CD14-positive monocyte (primary cell): ENCODE results near the gene CDH4. TPM values are rescaled to one million over a fixed set of nuclear protein-coding genes. Genes with fewer than 3 reads are reported as not detected.

Experiments used
- DNase-seq, 3 donors: peaks; one replicate each; pipeline ENCODE4 v3.0.0-alpha.2; 2011 to 2022
- H2AFZ ChIP-seq: 2 replicates; pipeline ENCODE4 v1.6.0; 2012; ENCODE audit warnings: mild to moderate bottlenecking, low read depth, low read length, inconsistent platforms; ENCODE audit not compliant: insufficient read depth, poor library complexity, severe bottlenecking
- H3K27ac ChIP-seq, 2 donors: 1 replicate in 1 of 2; 2 replicates in 1 of 2; pipeline ENCODE4 v1.5.1; 2012 to 2013; ENCODE audit warnings: low read length in 2 of 2, control low read depth in 1 of 2, inconsistent platforms in 1 of 2, low read depth in 1 of 2, mild to moderate bottlenecking in 1 of 2
- H3K27me3 ChIP-seq, 2 donors: one replicate each; pipeline versions ENCODE4 v1.6.0 to v1.6.1; 2011 to 2013; ENCODE audit warnings: low read length in 2 of 2; ENCODE audit not compliant: control insufficient read depth in 2 of 2, insufficient read depth in 2 of 2
- H3K36me3 ChIP-seq, 2 donors: replicated peaks in 1 of 2; 1 replicate in 1 of 2; 2 replicates in 1 of 2; pipeline versions ENCODE4 v1.5.1 to v1.6.1; 2012 to 2013; ENCODE audit warnings: low read length in 2 of 2, control low read depth in 1 of 2, inconsistent platforms in 1 of 2, mild to moderate bottlenecking in 1 of 2; ENCODE audit not compliant: insufficient read depth in 2 of 2, control insufficient read depth in 1 of 2
- H3K4me1 ChIP-seq, 2 donors: 1 replicate in 1 of 2; 2 replicates in 1 of 2; pipeline versions ENCODE4 v1.5.1 to v1.6.1; 2012 to 2013; ENCODE audit warnings: low read length in 2 of 2, control low read depth in 1 of 2, inconsistent platforms in 1 of 2, mild to moderate bottlenecking in 1 of 2, moderate library complexity in 1 of 2; ENCODE audit not compliant: insufficient read depth in 2 of 2, control insufficient read depth in 1 of 2
- H3K4me2 ChIP-seq: replicated peaks from 2 replicates; pipeline ENCODE3; 2012; ENCODE audit warnings: low read length, moderate library complexity, mild to moderate bottlenecking; ENCODE audit not compliant: poor library complexity, severe bottlenecking; ENCODE audit errors: extremely low read depth
- H3K4me3 ChIP-seq, 3 experiments: fragments of 200-600 bp in 1 of 3; sonication (generic) in 1 of 3; replicated peaks in 1 of 3; 1 replicate in 2 of 3; 2 replicates in 1 of 3; pipeline ENCODE4 v1.5.1; 2011 to 2013; ENCODE audit warnings: low read length in 3 of 3, mild to moderate bottlenecking in 3 of 3, control low read depth in 2 of 3, low read depth in 2 of 3, inconsistent platforms in 1 of 3, moderate library complexity in 1 of 3
- H3K79me2 ChIP-seq: 2 replicates; pipeline ENCODE4 v1.6.0; 2012; ENCODE audit warnings: mild to moderate bottlenecking, control low read depth, inconsistent platforms, low read length, moderate library complexity; ENCODE audit not compliant: insufficient read depth
- H3K9ac ChIP-seq: 2 replicates; pipeline ENCODE4 v1.6.0; 2017; ENCODE audit warnings: low read length, mild to moderate bottlenecking; ENCODE audit not compliant: insufficient read depth, poor library complexity, severe bottlenecking
- H3K9me3 ChIP-seq, 2 donors: replicated peaks in 1 of 2; 1 replicate in 1 of 2; 2 replicates in 1 of 2; pipeline versions ENCODE4 v1.5.1 to v1.6.1; 2012 to 2013; ENCODE audit warnings: low read length in 2 of 2, control low read depth in 1 of 2; ENCODE audit not compliant: control insufficient read depth in 1 of 2, insufficient read depth in 1 of 2
- H4K20me1 ChIP-seq: 2 replicates; pipeline ENCODE4 v1.6.0; 2012; ENCODE audit warnings: mild to moderate bottlenecking, low read length, control low read depth, moderate library complexity; ENCODE audit not compliant: insufficient read depth
- H3K27ac Mint-ChIP-seq, 7 donors: one replicate each; pipeline ENCODE4 v1.8.0; 2020; ENCODE audit warnings: mild to moderate bottlenecking in 7 of 7, mixed read lengths in 7 of 7, moderate library complexity in 6 of 7, inconsistent platforms in 2 of 7
- H3K27me3 Mint-ChIP-seq, 3 donors: one replicate each; pipeline ENCODE4 v1.8.0; 2021 to 2022; ENCODE audit warnings: low read depth in 3 of 3, mild to moderate bottlenecking in 3 of 3, mixed read lengths in 3 of 3, moderate library complexity in 3 of 3, inconsistent platforms in 1 of 3
- H3K36me3 Mint-ChIP-seq, 2 donors: one replicate each; pipeline ENCODE4 v1.8.0; 2020; ENCODE audit warnings: mixed read lengths in 2 of 2, inconsistent platforms in 1 of 2, mild to moderate bottlenecking in 1 of 2
- H3K4me1 Mint-ChIP-seq: one replicate; pipeline ENCODE4 v1.8.0; 2020; ENCODE audit warnings: mild to moderate bottlenecking, mixed read lengths
- H3K4me3 Mint-ChIP-seq, 2 donors: one replicate each; pipeline ENCODE4 v1.8.0; 2020; ENCODE audit warnings: mild to moderate bottlenecking in 2 of 2, mixed read lengths in 2 of 2, moderate library complexity in 1 of 2
- H3K9me3 Mint-ChIP-seq, 7 donors: one replicate each; pipeline ENCODE4 v1.8.0; 2020 to 2022; ENCODE audit warnings: mixed read lengths in 7 of 7, mild to moderate bottlenecking in 6 of 7, moderate library complexity in 6 of 7, inconsistent platforms in 2 of 7
- CTCF ChIP-seq: fragments of 200-600 bp; IDR thresholded peaks from one replicate; pipeline ENCODE4 v1.8.0; 2022; ENCODE audit warnings: antibody characterized with exemption, mild to moderate bottlenecking
- WGBS: methylation state at CpG from one replicate; pipeline ENCODE4 v1.1.5; 2013; ENCODE audit warnings: missing lambda C conversion rate; ENCODE audit not compliant: insufficient coverage; 5-methylcytosine and 5-hydroxymethylcytosine counted together
- intact Hi-C, 2 donors: fragments of 100-400 bp; cut with micrococcal nuclease; formaldehyde crosslinking; loops; one replicate each; pipeline versions ENCODE4 v1.15.0 to v1.15.1; 2023
- polyA plus RNA-seq, 3 donors: library from polyadenylated mRNA; depleted of rRNA in 1 of 3; unstranded in 2 of 3; stranded (reverse) in 1 of 3; fragments of 300-500 nt in 2 of 3; fragments of >200 nt in 1 of 3; fragmentation: Illumina TruSeq in 2 of 3; gene quantifications; 1 replicate in 2 of 3; 2 replicates in 1 of 3; pipeline ENCODE4 v1.2.3, GENCODE V29; 2012 to 2021

Gene CDH4
- polyA plus RNA-seq, 3 donors, result not detected

GRCh38 chr20:61736751-61737310 is 484.8 kb downstream of the CDH4 start:
- H3K27me3 Mint-ChIP-seq, result peaks cover 4 to 8% (median 5%) of the 10 kb centered on the region in 3 donors
- TF ChIP-seq CTCF, result no peak
- WGBS, result 93% methylated on average over 9 of the region's 14 CpGs

GRCh38 chr20:61737346-61737745 is 485.3 kb downstream of the CDH4 start:
- Mint-ChIP-seq H3K27ac (no peak overlapping the region), H3K4me1 (no peaks in the 10 kb centered on the region), H3K9me3 (peaks cover 0 to 75% (median 39%) of the 10 kb centered on the region in 7 donors), H3K4me3 (no peak overlapping the region), H3K36me3 (no peaks in the 10 kb centered on the region), H3K27me3 (peaks cover 4 to 8% (median 5%) of the 10 kb centered on the region in 3 donors)
- Histone ChIP-seq H3K4me1 (no peaks in the 10 kb centered on the region), H3K9ac (no peak overlapping the region), H3K79me2 (no peaks in the 10 kb centered on the region), H3K36me3 (no peaks in the 10 kb centered on the region), H4K20me1 (no peaks in the 10 kb centered on the region), H3K27me3 (no peaks in the 10 kb centered on the region), H3K4me2 (no peak overlapping the region), H2AFZ (no peak overlapping the region), H3K27ac (no peak overlapping the region), H3K9me3 (peaks cover 4 to 93% of the 10 kb centered on the region in 2 donors), H3K4me3 (no peak overlapping the region)
- DNase-seq, result no peak
- 100% methylated on average over 8 of the region's 8 CpGs for WGBS
- intact Hi-C loops, result no loop called here
- TF ChIP-seq CTCF, result no peak

More at GRCh38 chr20:61736751-61737310, 484.8 kb downstream of the CDH4 start:
- Histone ChIP-seq H3K27me3 (no peaks in the 10 kb centered on the region), H3K4me3 (no peak overlapping the region), H3K4me1 (no peaks in the 10 kb centered on the region), H4K20me1 (no peaks in the 10 kb centered on the region), H3K79me2 (no peaks in the 10 kb centered on the region), H3K9ac (no peak overlapping the region), H3K27ac (no peak overlapping the region), H3K4me2 (no peak overlapping the region), H2AFZ (no peak overlapping the region), H3K9me3 (peaks cover 4 to 95% of the 10 kb centered on the region in 2 donors), H3K36me3 (no peaks in the 10 kb centered on the region)
- no peaks in the 10 kb centered on the region for H3K4me1 Mint-ChIP-seq
- no peak overlapping the region for H3K4me3 Mint-ChIP-seq
- no peak for DNase-seq
- H3K27ac Mint-ChIP-seq, result no peak overlapping the region
- peaks cover 0 to 77% (median 43%) of the 10 kb centered on the region in 7 donors for H3K9me3 Mint-ChIP-seq
- intact Hi-C loops, result no loop called here
- no peaks in the 10 kb centered on the region for H3K36me3 Mint-ChIP-seq
